Fibroblast of pulmonary artery (primary cell): ENCODE results near the gene TAF3.
A peak's percentile ranks its signal among the peaks of the same experiment; 100 is the strongest.

ENCODE experiments used
- DNase-seq: peaks from one replicate; pipeline ENCODE4 v3.0.0-alpha.2; 2010; ENCODE audit warnings: low read depth
- H3K4me3 ChIP-seq: replicated peaks from 2 replicates; pipeline ENCODE4 v1.5.1; 2011; ENCODE audit warnings: low read depth, mild to moderate bottlenecking, control low read depth, low read length, moderate library complexity
- CTCF ChIP-seq: IDR thresholded peaks from 2 replicates; pipeline ENCODE4 v1.5.1; 2011; ENCODE audit warnings: mild to moderate bottlenecking, control low read depth, low read length, inconsistent platforms; ENCODE audit errors: missing control alignments

TAF3 gene

GRCh38 chr10:7890781-7891180 is 72.5 kb downstream of the TAF3 start:
- TF ChIP-seq CTCF: no peak
- H3K4me3 ChIP-seq: no peak overlapping the region

GRCh38 chr10:7891634-7892033 is 73.3 kb downstream of the TAF3 start:
- peak; percentile 36 for DNase-seq
- no peak overlapping the region for H3K4me3 ChIP-seq
- no peak for TF ChIP-seq CTCF

More at GRCh38 chr10:7890781-7891180, 72.5 kb downstream of the TAF3 start:
- no peak for DNase-seq

GRCh38 chr10:7892146-7892545 is 73.8 kb downstream of the TAF3 start:
- peak; percentile 30 for DNase-seq
- TF ChIP-seq CTCF: no peak

GRCh38 chr10:7895699-7896090 is 77.4 kb downstream of the TAF3 start:
- DNase-seq: peak; percentile 44
- no peak overlapping the region for H3K4me3 ChIP-seq
- TF ChIP-seq CTCF: no peak

More at GRCh38 chr10:7892146-7892545, 73.8 kb downstream of the TAF3 start:
- no peak overlapping the region for H3K4me3 ChIP-seq

GRCh38 chr10:7896297-7896696 is 78.0 kb downstream of the TAF3 start:
- no peak for TF ChIP-seq CTCF
- no peak for DNase-seq
- no peak overlapping the region for H3K4me3 ChIP-seq

- TF ChIP-seq CTCF: no peak
- no peak for DNase-seq
- no peak overlapping the region for H3K4me3 ChIP-seq
Measured at GRCh38 chr10:7901256-7901655, 83.0 kb downstream of the TAF3 start.

- no peak overlapping the region for H3K4me3 ChIP-seq
- DNase-seq: no peak
- TF ChIP-seq CTCF: no peak
Measured at GRCh38 chr10:7902413-7902812, 84.1 kb downstream of the TAF3 start.
